ENCODE results near the gene PIK3CD. TPM values are rescaled to one million over a fixed set of nuclear protein-coding genes. Genes with fewer than 3 reads are reported as not detected.
A peak's percentile ranks its signal among the peaks of the same experiment; 100 is the strongest.

The PIK3CD gene
- total and polyA plus RNA-seq, 10 of the 15 experiments (the other 5 are each of a cell fraction or from before 2014, with no cell fraction given), result 7.0 to 101 (median 51.1) TPM

DNA sequence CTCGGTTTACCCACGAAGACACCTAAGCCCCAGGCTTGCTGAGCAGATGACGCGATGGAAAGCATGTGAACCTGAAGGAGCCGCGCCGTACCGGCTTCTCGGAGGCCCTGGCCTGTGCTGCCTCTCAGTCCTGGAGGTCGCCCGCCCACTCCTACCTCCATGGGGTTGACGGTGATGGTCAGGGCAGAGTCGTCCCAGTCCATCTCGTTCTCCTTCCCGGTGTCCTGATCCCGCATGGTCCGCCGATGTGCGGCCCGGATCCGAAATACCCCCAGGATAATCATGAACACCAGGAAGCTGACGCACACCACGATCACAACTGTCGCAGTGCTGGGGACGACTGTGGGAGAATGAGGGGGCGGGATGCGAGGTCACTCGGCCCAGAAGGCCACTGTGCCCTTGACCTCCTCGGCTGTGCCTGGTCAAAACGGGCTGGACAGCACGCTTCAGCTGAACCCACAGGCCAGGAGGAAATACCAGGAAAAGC, 79.6 kb downstream of the PIK3CD start (continued):
- TF ChIP-seq, protein P1, sequence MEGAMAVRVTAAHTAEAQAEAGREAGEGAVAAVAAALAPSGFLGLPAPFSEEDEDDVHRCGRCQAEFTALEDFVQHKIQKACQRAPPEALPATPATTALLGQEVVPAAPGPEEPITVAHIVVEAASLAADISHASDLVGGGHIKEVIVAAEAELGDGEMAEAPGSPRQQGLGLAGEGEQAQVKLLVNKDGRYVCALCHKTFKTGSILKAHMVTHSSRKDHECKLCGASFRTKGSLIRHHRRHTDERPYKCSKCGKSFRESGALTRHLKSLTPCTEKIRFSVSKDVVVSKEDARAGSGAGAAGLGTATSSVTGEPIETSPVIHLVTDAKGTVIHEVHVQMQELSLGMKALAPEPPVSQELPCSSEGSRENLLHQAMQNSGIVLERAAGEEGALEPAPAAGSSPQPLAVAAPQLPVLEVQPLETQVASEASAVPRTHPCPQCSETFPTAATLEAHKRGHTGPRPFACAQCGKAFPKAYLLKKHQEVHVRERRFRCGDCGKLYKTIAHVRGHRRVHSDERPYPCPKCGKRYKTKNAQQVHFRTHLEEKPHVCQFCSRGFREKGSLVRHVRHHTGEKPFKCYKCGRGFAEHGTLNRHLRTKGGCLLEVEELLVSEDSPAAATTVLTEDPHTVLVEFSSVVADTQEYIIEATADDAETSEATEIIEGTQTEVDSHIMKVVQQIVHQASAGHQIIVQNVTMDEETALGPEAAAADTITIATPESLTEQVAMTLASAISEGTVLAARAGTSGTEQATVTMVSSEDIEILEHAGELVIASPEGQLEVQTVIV (IDR thresholded peaks at IDR 0.05; ENCODE audit: borderline replicate concordance, partially characterized antibody), result no peak
- TF ChIP-seq POLR2AphosphoS5 (IDR thresholded peaks at IDR 0.05; ENCODE audit: low read length) (0 out of 2 replicates have a peak, but pooled peaks have one; percentile 12), POLR2AphosphoS2 (IDR thresholded peaks at IDR 0.05; ENCODE audit: low read depth, low read length) (no peak), MEF2B (IDR thresholded peaks at IDR 0.05; ENCODE audit: partially characterized antibody, poor library complexity, severe bottlenecking) (no peak), IKZF2 (IDR thresholded peaks at IDR 0.05) (no peak), PAX5 (IDR thresholded peaks at IDR 0.05; ENCODE audit: borderline replicate concordance, low read depth, low read length) (no peak), EED (IDR thresholded peaks at IDR 0.05; ENCODE audit: low read depth) (no peak), NFYB (IDR thresholded peaks at IDR 0.05; ENCODE audit: insufficient read depth, low read depth, low read length) (no peak), RAD21 (IDR thresholded peaks at IDR 0.05; ENCODE audit: insufficient read depth, low read depth, low read length) (no peak), ATF3 (IDR thresholded peaks at IDR 0.05; ENCODE audit: borderline replicate concordance, extremely low read depth, low read depth, low read length) (no peak)
